IMR-90 (cell line): ENCODE data around the gene SLC24A3. TPM values are rescaled to one million over a fixed set of nuclear protein-coding genes. Genes with fewer than 3 reads are reported as not detected.

Experiments used
- ATAC-seq: fragments of 200-7000 bp; cut with Tn5 transposase; 2 replicates; pipeline ENCODE4 v1.9.1; 2020; ENCODE audit warnings: low read depth, mild to moderate bottlenecking, moderate library complexity
- BruUV-seq: library from RNA; stranded (reverse); fragments of 400-500 nt; replicated peaks from 2 replicates; lab custom pipeline; 2021; lab: Mats Ljungman, UMichigan
- CTCF ChIA-PET: fragments of 300-600 bp; formaldehyde crosslinking; extraction: SDS; loops from one replicate; lab custom pipeline; 2021; ENCODE audit warnings: antibody characterized with exemption; lab: Yijun Ruan, JAX
- POLR2A ChIA-PET: fragments of 300-600 bp; sonication (Branson Sonifier 250); formaldehyde crosslinking; loops from one replicate; lab custom pipeline; 2022; ENCODE audit warnings: antibody characterized with exemption; ENCODE audit not compliant: unreplicated experiment; lab: Charles Lee
- DNase-seq: peaks from one replicate; pipeline ENCODE4 v3.0.0; 2013
- H2AFZ ChIP-seq: replicated peaks from 2 replicates; pipeline ENCODE3; 2013; ENCODE audit warnings: low read length, mild to moderate bottlenecking; ENCODE audit not compliant: poor library complexity
- H2AK5ac ChIP-seq: 2 replicates; pipeline ENCODE4 v1.6.1; 2013; ENCODE audit warnings: low read depth, low read length, inconsistent platforms
- H2AK9ac ChIP-seq: replicated peaks from 2 replicates; pipeline ENCODE3; 2013; ENCODE audit warnings: mild to moderate bottlenecking, low read depth, low read length, moderate library complexity; ENCODE audit not compliant: poor library complexity
- H2BK120ac ChIP-seq: 2 replicates; pipeline ENCODE4 v1.6.1; 2013; ENCODE audit warnings: low read depth, low read length, inconsistent platforms
- H2BK15ac ChIP-seq: 3 replicates; pipeline ENCODE4 v1.6.1; 2013; ENCODE audit warnings: low read depth, low read length, inconsistent platforms
- H2BK20ac ChIP-seq: 2 replicates; pipeline ENCODE4 v1.6.1; 2013; ENCODE audit warnings: low read depth, mild to moderate bottlenecking, inconsistent platforms, low read length, moderate library complexity
- H2BK5ac ChIP-seq: 2 replicates; pipeline ENCODE4 v1.6.1; 2013; ENCODE audit warnings: mild to moderate bottlenecking, low read depth, low read length, inconsistent platforms; ENCODE audit not compliant: poor library complexity, severe bottlenecking
- H3K14ac ChIP-seq: replicated peaks from 2 replicates; pipeline ENCODE4 v1.6.1; 2013; ENCODE audit warnings: low read depth, low read length, inconsistent platforms
- H3K18ac ChIP-seq: 2 replicates; pipeline ENCODE4 v1.6.1; 2013; ENCODE audit warnings: low read depth, low read length, control low read depth
- H3K23ac ChIP-seq: 2 replicates; pipeline ENCODE4 v1.6.1; 2013; ENCODE audit warnings: low read depth, low read length, inconsistent platforms
- H3K27ac ChIP-seq: 2 replicates; pipeline ENCODE4 v1.5.1; 2013; ENCODE audit warnings: mild to moderate bottlenecking, control low read depth, low read length; ENCODE audit not compliant: insufficient read depth
- H3K27me3 ChIP-seq: 2 replicates; pipeline ENCODE4 v1.6.1; 2013; ENCODE audit warnings: low read length; ENCODE audit not compliant: control insufficient read depth, insufficient read depth
- H3K36me3 ChIP-seq: 2 replicates; pipeline ENCODE4 v1.6.1; 2013; ENCODE audit warnings: low read length, mixed read lengths; ENCODE audit not compliant: control insufficient read depth, insufficient read depth
- H3K4ac ChIP-seq: 2 replicates; pipeline ENCODE4 v1.6.1; 2013; ENCODE audit warnings: low read depth, low read length, inconsistent platforms
- H3K4me1 ChIP-seq: 2 replicates; pipeline ENCODE4 v1.6.1; 2013; ENCODE audit warnings: low read length, mixed read lengths; ENCODE audit not compliant: control insufficient read depth, insufficient read depth
- H3K4me2 ChIP-seq: 2 replicates; pipeline ENCODE4 v1.6.1; 2013; ENCODE audit warnings: low read depth, mild to moderate bottlenecking, control low read depth, low read length, moderate library complexity
- H3K4me3 ChIP-seq: 2 replicates; pipeline ENCODE4 v1.5.1; 2013; ENCODE audit warnings: low read depth, mild to moderate bottlenecking, control low read depth, low read length, moderate library complexity; ENCODE audit not compliant: insufficient read depth
- H3K56ac ChIP-seq: 2 replicates; pipeline ENCODE4 v1.6.1; 2013; ENCODE audit warnings: low read length, inconsistent platforms; ENCODE audit not compliant: insufficient read depth; ENCODE audit errors: extremely low read depth
- H3K79me1 ChIP-seq, 2 experiments: 2 replicates each; pipeline ENCODE4 v1.6.1; 2013; ENCODE audit warnings: low read length in 2 of 2, inconsistent platforms in 1 of 2, low read depth in 1 of 2
- H3K9ac ChIP-seq: 2 replicates; pipeline ENCODE4 v1.6.1; 2013; ENCODE audit warnings: low read depth, low read length, control low read depth
- H3K9me1 ChIP-seq: 2 replicates; pipeline ENCODE4 v1.6.1; 2013; ENCODE audit warnings: low read length, inconsistent platforms; ENCODE audit not compliant: insufficient read depth
- H3K9me3 ChIP-seq: 2 replicates; pipeline ENCODE4 v1.6.1; 2013; ENCODE audit warnings: low read length; ENCODE audit not compliant: control insufficient read depth, insufficient read depth
- H4K20me1 ChIP-seq: 2 replicates; pipeline ENCODE4 v1.6.1; 2013; ENCODE audit warnings: low read length, inconsistent platforms; ENCODE audit not compliant: insufficient read depth
- H4K5ac ChIP-seq: 2 replicates; pipeline ENCODE4 v1.6.1; 2013; ENCODE audit warnings: mild to moderate bottlenecking, low read depth, low read length, control low read depth
- H4K8ac ChIP-seq, 2 experiments: 2 replicates each; pipeline ENCODE4 v1.6.1; 2013; ENCODE audit warnings: low read depth in 2 of 2, low read length in 2 of 2, control low read depth in 1 of 2, inconsistent platforms in 1 of 2
- H4K91ac ChIP-seq: 2 replicates; pipeline ENCODE4 v1.6.1; 2013; ENCODE audit warnings: low read depth, low read length, inconsistent platforms; ENCODE audit not compliant: insufficient read depth
- BHLHE40 ChIP-seq: fragments of 150-350 bp; IDR thresholded peaks from 2 replicates; pipeline ENCODE4 v1.6.1; 2016; ENCODE audit warnings: mild to moderate bottlenecking, low read depth, low read length
- CTCF ChIP-seq: conservative IDR thresholded peaks from 2 replicates; pipeline ENCODE4 v1.5.1; 2012; ENCODE audit warnings: mild to moderate bottlenecking, low read depth, low read length, improper control_type of control experiment
- USF2 ChIP-seq: fragments of 150-350 bp; IDR thresholded peaks from 2 replicates; pipeline ENCODE4 v1.6.1; 2017; ENCODE audit warnings: mild to moderate bottlenecking, antibody characterized with exemption, low read length, low read depth
- WGBS, 2 experiments: methylation state at CpG; one replicate each; pipeline versions ENCODE4 v1.1.5 to v1.1.7; 2013; ENCODE audit warnings: missing lambda C conversion rate in 2 of 2; ENCODE audit not compliant: insufficient read length in 1 of 2; ENCODE audit errors: extremely low coverage in 2 of 2; 5-methylcytosine and 5-hydroxymethylcytosine counted together
- dilution Hi-C: fragments of 300-500 bp; cut with HindIII; formaldehyde crosslinking; loops from one replicate; pipeline ENCODE4 v1.14.3; 2018; ENCODE audit warnings: low sequenced_read_pairs; ENCODE audit not compliant: unreplicated experiment
- in situ Hi-C: fragments of 300-500 bp; cut with MboI; formaldehyde crosslinking; loops from 3 replicates; pipeline ENCODE4 v1.14.3; 2019; ENCODE audit warnings: low sequenced_read_pairs, inconsistent platforms, mixed read lengths
- intact Hi-C: fragments of 100-400 bp; cut with micrococcal nuclease; formaldehyde crosslinking; loops from 2 replicates; pipeline ENCODE4 v1.10.0; 2022
- polyA plus RNA-seq, 3 experiments: library from polyadenylated mRNA; depleted of rRNA; stranded (reverse); fragments of >200 nt; gene quantifications; 2 replicates each; pipeline ENCODE4 v1.2.3, GENCODE V29; 2012; ENCODE audit warnings: low replicate concordance in 1 of 3
- total RNA-seq: library from RNA; depleted of rRNA; stranded (reverse); fragments of >200 nt; gene quantifications from 2 replicates; pipeline ENCODE4 v1.2.3, GENCODE V29; 2012

SLC24A3 gene
- total and polyA plus RNA-seq, 2 of the 4 experiments (the other 2 are of a cell fraction) = not detected

- H4K5ac ChIP-seq = no peak overlapping the region
- no peaks in the 10 kb centered on the region for H3K79me1 ChIP-seq
- no peaks in the 10 kb centered on the region for H3K9me1 ChIP-seq
- no peak overlapping the region for H3K9ac ChIP-seq
- no peak overlapping the region for H3K27ac ChIP-seq
- CTCF ChIA-PET = no interaction called here
- no peak overlapping the region for H2AFZ ChIP-seq
- no peak overlapping the region for H2BK15ac ChIP-seq
- in situ Hi-C loops (no loop called here), intact Hi-C loops (no loop called here), dilution Hi-C loops (no loop called here)
- no peak overlapping the region for H2BK120ac ChIP-seq
- WGBS, 2 experiments = no CpG with 5 or more reads among the region's 5 CpGs
- H3K4ac ChIP-seq = no peak overlapping the region
- H4K91ac ChIP-seq = no peak overlapping the region
- no peak overlapping the region for H3K23ac ChIP-seq
- no TSS peak for BruUV-seq
- H2AK9ac ChIP-seq = no peak overlapping the region
- H2BK5ac ChIP-seq = no peak overlapping the region
- no peak overlapping the region for H3K14ac ChIP-seq
- no peaks in the 10 kb centered on the region for H3K27me3 ChIP-seq
- H4K20me1 ChIP-seq = no peaks in the 10 kb centered on the region
- H3K4me3 ChIP-seq = no peak overlapping the region
- H3K36me3 ChIP-seq = no peaks in the 10 kb centered on the region
- no peak overlapping the region for H2BK20ac ChIP-seq
- H3K4me1 ChIP-seq = no peaks in the 10 kb centered on the region
- H3K56ac ChIP-seq = no peak overlapping the region
- POLR2A ChIA-PET = no interaction called here
- no peak overlapping the region for H3K4me2 ChIP-seq
- H3K18ac ChIP-seq = no peak overlapping the region
- H2AK5ac ChIP-seq = no peak overlapping the region
- ATAC-seq = no peak
- H4K8ac ChIP-seq = no peak overlapping the region
- H3K9me3 ChIP-seq = peaks cover 3% of the 10 kb centered on the region; the same call in 1 of the 2 replicates
- no peak for DNase-seq
- TF ChIP-seq USF2 = no peak
- TF ChIP-seq CTCF = no peak
- no peak for TF ChIP-seq BHLHE40
Measured at GRCh38 chr20:19253316-19253715, 40.9 kb downstream of the SLC24A3 start.
